OCI-LY7 (cell line): ENCODE measurements around the gene LRRFIP1.

Source experiments
- CTCF ChIP-seq: fragments of 200-600 bp; sonication (generic); conservative IDR thresholded peaks from 2 replicates; pipeline ENCODE4 v1.5.1; 2014; ENCODE audit warnings: mild to moderate bottlenecking, antibody characterized with exemption, low read length, moderate library complexity, mixed read lengths
- EZH2phosphoT487 ChIP-seq: fragments of 200-600 bp; sonication (generic); IDR thresholded peaks from 2 replicates; pipeline ENCODE4 v1.6.1; 2018; ENCODE audit warnings: low read depth, borderline replicate concordance, mild to moderate bottlenecking, mixed run types, antibody characterized with exemption, low read length, moderate library complexity, mixed read lengths

GRCh38 chr2:237639836-237640220, 12.4 kb downstream of the LRRFIP1 start:
- TF ChIP-seq CTCF (peak; percentile 38), EZH2phosphoT487 (no peak)
